Peyer's patch (tissue), 4 donors: Measurements from ENCODE around the gene DBX2. TPM values are rescaled to one million over a fixed set of nuclear protein-coding genes. Genes with fewer than 3 reads are reported as not detected.
"Not testable (repeated sequence)": the region's sequence is repeated elsewhere in the genome, so short reads cannot be mapped to it uniquely, and the experiment has no call there.

Experiments used
- DNase-seq, 3 donors: peaks; one replicate each; pipeline ENCODE4 v3.0.0-alpha.2; 2017 to 2019
- H3K27ac ChIP-seq, 4 donors: fragments of 200-600 bp; sonication (generic); one replicate each; pipeline ENCODE4 v1.5.1; 2016 to 2019
- H3K27me3 ChIP-seq, 2 donors: fragments of 200-600 bp; sonication (generic); one replicate each; pipeline ENCODE4 v1.5.1; 2019
- H3K36me3 ChIP-seq, 3 donors: fragments of 200-600 bp; sonication (generic); one replicate each; pipeline ENCODE4 v1.5.1; 2016 to 2019
- H3K4me1 ChIP-seq, 4 donors: fragments of 200-600 bp; sonication (generic); one replicate each; pipeline ENCODE4 v1.5.1; 2016 to 2019
- H3K4me3 ChIP-seq, 4 donors: fragments of 200-600 bp; sonication (generic); 1 replicate in 3 of 4; 2 replicates in 1 of 4; pipeline ENCODE4 v1.5.1; 2016 to 2019; ENCODE audit warnings: mild to moderate bottlenecking in 1 of 4
- H3K9me3 ChIP-seq, 4 donors: fragments of 200-600 bp; sonication (generic); one replicate each; pipeline ENCODE4 v1.5.1; 2016 to 2019; ENCODE audit warnings: mild to moderate bottlenecking in 1 of 4
- CTCF ChIP-seq, 6 experiments: fragments of 450-650 bp in 4 of 6; fragments of 200-600 bp in 2 of 6; sonication (generic) in 1 of 6; IDR thresholded peaks; one replicate each; pipeline ENCODE4 v1.5.1; 2017 to 2019; ENCODE audit warnings: antibody characterized with exemption in 6 of 6, mild to moderate bottlenecking in 3 of 6, moderate library complexity in 1 of 6
- POLR2A ChIP-seq, 2 donors: fragments of 450-650 bp; IDR thresholded peaks; one replicate each; pipeline ENCODE4 v1.5.1; 2017; ENCODE audit warnings: antibody characterized with exemption in 2 of 2, mild to moderate bottlenecking in 2 of 2, moderate library complexity in 2 of 2
- total RNA-seq, 4 donors: library from RNA; depleted of rRNA; stranded (reverse); fragments of >200 nt; gene quantifications; one replicate each; pipeline ENCODE4 v1.1.0, GENCODE V29; 2016

The DBX2 gene
- total RNA-seq, 4 donors from 2014 or later, result not detected

DNA sequence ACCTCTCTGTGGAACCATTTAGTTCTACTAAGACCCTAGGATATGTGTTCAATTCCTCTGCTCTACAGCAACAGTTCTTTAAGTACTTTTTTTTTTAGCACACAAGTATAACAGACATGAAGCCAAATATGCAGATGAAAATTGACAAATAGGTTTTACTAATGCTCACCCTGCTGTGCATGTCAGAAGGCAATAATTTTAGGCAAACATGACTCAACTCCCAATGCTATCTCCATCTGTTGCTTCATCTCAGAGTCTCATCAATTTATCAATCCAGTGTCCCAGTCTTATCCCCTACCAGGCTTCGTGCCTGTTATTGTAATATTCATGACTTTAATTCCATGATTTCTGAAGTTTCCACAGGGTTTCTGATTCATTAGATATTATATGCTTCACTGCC lies 57.7 kb downstream of the DBX2 start:
- Histone ChIP-seq H3K4me1 (no peaks in the 10 kb centered on the region), H3K27me3 (no peaks in the 10 kb centered on the region), H3K36me3 (no peaks in the 10 kb centered on the region), H3K27ac (no peak overlapping the region), H3K9me3 (no peaks in the 10 kb centered on the region), H3K4me3 (no peak overlapping the region)
- TF ChIP-seq POLR2A (IDR thresholded peaks at IDR 0.05) (no peak), CTCF (IDR thresholded peaks at IDR 0.05) (no peak)
- DNase-seq, result no peak

DNA sequence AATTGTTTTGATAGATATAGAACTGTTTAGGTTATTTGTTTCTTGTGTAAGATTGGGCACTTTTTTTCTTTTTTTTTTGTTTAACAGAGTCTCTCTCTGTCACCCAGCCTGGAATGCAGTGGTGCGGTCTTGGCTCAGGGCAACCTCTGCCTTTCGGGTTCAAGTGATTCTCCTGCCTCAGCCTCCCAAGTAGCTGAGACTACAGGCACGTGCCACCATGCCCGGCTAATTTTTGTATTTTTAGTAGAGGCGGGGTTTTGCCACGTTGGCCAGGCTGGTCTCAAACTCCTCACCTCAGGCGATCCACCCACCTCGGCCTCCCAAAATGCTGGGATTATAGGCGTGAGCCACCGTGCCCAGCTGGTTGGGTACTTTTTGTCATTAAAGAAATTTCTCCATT lies 66.0 kb downstream of the DBX2 start:
- not testable (repeated sequence) for DNase-seq, H3K9me3 ChIP-seq

GRCh38 chr12:44979918-44980317 lies 71.0 kb downstream of the DBX2 start:
- H3K9me3 ChIP-seq, result no peaks in the 10 kb centered on the region
- no peaks in the 10 kb centered on the region for H3K4me1 ChIP-seq
- no peak for DNase-seq
- no peaks in the 10 kb centered on the region for H3K27me3 ChIP-seq
- no peak for TF ChIP-seq POLR2A (IDR thresholded peaks at IDR 0.05)
- no peak for TF ChIP-seq CTCF (IDR thresholded peaks at IDR 0.05)
- no peak overlapping the region for H3K4me3 ChIP-seq
- no peak overlapping the region for H3K27ac ChIP-seq
- no peaks in the 10 kb centered on the region for H3K36me3 ChIP-seq

More for the DNA sequence above, 66.0 kb downstream of the DBX2 start:
- not testable (repeated sequence) for H3K4me3 ChIP-seq, H3K27me3 ChIP-seq, H3K4me1 ChIP-seq, H3K27ac ChIP-seq, H3K36me3 ChIP-seq

GRCh38 chr12:44976246-44976645 lies 74.7 kb downstream of the DBX2 start:
- H3K27me3 ChIP-seq, result no peaks in the 10 kb centered on the region
- TF ChIP-seq POLR2A (IDR thresholded peaks at IDR 0.05) (no peak), CTCF (IDR thresholded peaks at IDR 0.05) (no peak)
- no peaks in the 10 kb centered on the region for H3K36me3 ChIP-seq
- H3K9me3 ChIP-seq, result no peaks in the 10 kb centered on the region
- H3K4me1 ChIP-seq, result no peaks in the 10 kb centered on the region
- H3K4me3 ChIP-seq, result no peak overlapping the region
- DNase-seq, result no peak
- H3K27ac ChIP-seq, result no peak overlapping the region

GRCh38 chr12:44972746-44973421 lies 78.0 kb downstream of the DBX2 start:
- H3K4me1 ChIP-seq, result no peaks in the 10 kb centered on the region
- DNase-seq, result no peak
- H3K27me3 ChIP-seq, result no peaks in the 10 kb centered on the region
- no peaks in the 10 kb centered on the region for H3K36me3 ChIP-seq
- H3K4me3 ChIP-seq, result no peak overlapping the region
- TF ChIP-seq POLR2A (IDR thresholded peaks at IDR 0.05), result no peak
- TF ChIP-seq CTCF (IDR thresholded peaks at IDR 0.05), result no peak
- no peaks in the 10 kb centered on the region for H3K9me3 ChIP-seq
- H3K27ac ChIP-seq, result no peak overlapping the region

DNA sequence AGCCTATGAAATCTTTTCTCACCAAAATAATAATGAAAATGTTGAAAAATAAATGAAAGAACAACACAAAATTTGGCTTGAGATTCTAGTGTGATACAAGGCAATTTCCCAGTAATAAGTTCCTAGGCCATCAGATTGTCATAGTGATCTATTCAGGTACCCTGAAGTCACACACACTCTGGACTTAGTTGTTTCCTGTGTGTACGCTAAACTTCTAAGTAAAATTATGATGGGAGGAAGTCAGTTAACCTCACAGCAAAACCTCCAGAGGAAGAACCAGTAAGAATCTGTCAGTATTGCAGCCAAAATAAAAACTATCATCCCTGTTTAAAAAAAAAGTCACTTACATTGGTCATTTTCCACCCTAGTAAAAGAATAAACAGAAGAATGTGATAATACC lies 81.9 kb downstream of the DBX2 start:
- H3K4me1 ChIP-seq, result no peaks in the 10 kb centered on the region
- no peaks in the 10 kb centered on the region for H3K9me3 ChIP-seq
- H3K4me3 ChIP-seq, result no peak overlapping the region
- no peak for TF ChIP-seq CTCF (IDR thresholded peaks at IDR 0.05)
- TF ChIP-seq POLR2A (IDR thresholded peaks at IDR 0.05), result no peak
- no peak for DNase-seq
- no peaks in the 10 kb centered on the region for H3K36me3 ChIP-seq
- H3K27ac ChIP-seq, result no peak overlapping the region
- no peaks in the 10 kb centered on the region for H3K27me3 ChIP-seq

Other genes with a start within 250 kb of the DBX2 start
- gene NELL2, start 174.8 kb downstream of the DBX2 start, total RNA-seq, result 10 to 100 TPM in 3 of 4 donors, 1 to 10 TPM in 1; 7.5 to 39.2 (median 15.9) TPM
- gene ANO6, start 165.0 kb upstream of the DBX2 start, total RNA-seq, result 10 to 100 TPM; 28.9 to 93.3 (median 57.5) TPM